CD14-positive monocyte (primary cell): Measurements from ENCODE around the gene TJP3. TPM values are rescaled to one million over a fixed set of nuclear protein-coding genes. Genes with fewer than 3 reads are reported as not detected.

Experiments used
- DNase-seq, 3 donors: peaks; one replicate each; pipeline ENCODE4 v3.0.0-alpha.2; 2011 to 2022
- H2AFZ ChIP-seq: 2 replicates; pipeline ENCODE4 v1.6.0; 2012; ENCODE audit warnings: mild to moderate bottlenecking, low read depth, low read length, inconsistent platforms; ENCODE audit not compliant: insufficient read depth, poor library complexity, severe bottlenecking
- H3K27ac ChIP-seq, 2 donors: 1 replicate in 1 of 2; 2 replicates in 1 of 2; pipeline ENCODE4 v1.5.1; 2012 to 2013; ENCODE audit warnings: low read length in 2 of 2, control low read depth in 1 of 2, inconsistent platforms in 1 of 2, low read depth in 1 of 2, mild to moderate bottlenecking in 1 of 2
- H3K27me3 ChIP-seq, 2 donors: one replicate each; pipeline versions ENCODE4 v1.6.0 to v1.6.1; 2011 to 2013; ENCODE audit warnings: low read length in 2 of 2; ENCODE audit not compliant: control insufficient read depth in 2 of 2, insufficient read depth in 2 of 2
- H3K36me3 ChIP-seq, 2 donors: replicated peaks in 1 of 2; 1 replicate in 1 of 2; 2 replicates in 1 of 2; pipeline versions ENCODE4 v1.5.1 to v1.6.1; 2012 to 2013; ENCODE audit warnings: low read length in 2 of 2, control low read depth in 1 of 2, inconsistent platforms in 1 of 2, mild to moderate bottlenecking in 1 of 2; ENCODE audit not compliant: insufficient read depth in 2 of 2, control insufficient read depth in 1 of 2
- H3K4me1 ChIP-seq, 2 donors: 1 replicate in 1 of 2; 2 replicates in 1 of 2; pipeline versions ENCODE4 v1.5.1 to v1.6.1; 2012 to 2013; ENCODE audit warnings: low read length in 2 of 2, control low read depth in 1 of 2, inconsistent platforms in 1 of 2, mild to moderate bottlenecking in 1 of 2, moderate library complexity in 1 of 2; ENCODE audit not compliant: insufficient read depth in 2 of 2, control insufficient read depth in 1 of 2
- H3K4me2 ChIP-seq: replicated peaks from 2 replicates; pipeline ENCODE3; 2012; ENCODE audit warnings: low read length, moderate library complexity, mild to moderate bottlenecking; ENCODE audit not compliant: poor library complexity, severe bottlenecking; ENCODE audit errors: extremely low read depth
- H3K4me3 ChIP-seq, 3 experiments: fragments of 200-600 bp in 1 of 3; sonication (generic) in 1 of 3; replicated peaks in 1 of 3; 1 replicate in 2 of 3; 2 replicates in 1 of 3; pipeline ENCODE4 v1.5.1; 2011 to 2013; ENCODE audit warnings: low read length in 3 of 3, mild to moderate bottlenecking in 3 of 3, control low read depth in 2 of 3, low read depth in 2 of 3, inconsistent platforms in 1 of 3, moderate library complexity in 1 of 3
- H3K79me2 ChIP-seq: 2 replicates; pipeline ENCODE4 v1.6.0; 2012; ENCODE audit warnings: mild to moderate bottlenecking, control low read depth, inconsistent platforms, low read length, moderate library complexity; ENCODE audit not compliant: insufficient read depth
- H3K9ac ChIP-seq: 2 replicates; pipeline ENCODE4 v1.6.0; 2017; ENCODE audit warnings: low read length, mild to moderate bottlenecking; ENCODE audit not compliant: insufficient read depth, poor library complexity, severe bottlenecking
- H3K9me3 ChIP-seq, 2 donors: replicated peaks in 1 of 2; 1 replicate in 1 of 2; 2 replicates in 1 of 2; pipeline versions ENCODE4 v1.5.1 to v1.6.1; 2012 to 2013; ENCODE audit warnings: low read length in 2 of 2, control low read depth in 1 of 2; ENCODE audit not compliant: control insufficient read depth in 1 of 2, insufficient read depth in 1 of 2
- H4K20me1 ChIP-seq: 2 replicates; pipeline ENCODE4 v1.6.0; 2012; ENCODE audit warnings: mild to moderate bottlenecking, low read length, control low read depth, moderate library complexity; ENCODE audit not compliant: insufficient read depth
- H3K27ac Mint-ChIP-seq, 7 donors: one replicate each; pipeline ENCODE4 v1.8.0; 2020; ENCODE audit warnings: mild to moderate bottlenecking in 7 of 7, mixed read lengths in 7 of 7, moderate library complexity in 6 of 7, inconsistent platforms in 2 of 7
- H3K27me3 Mint-ChIP-seq, 3 donors: one replicate each; pipeline ENCODE4 v1.8.0; 2021 to 2022; ENCODE audit warnings: low read depth in 3 of 3, mild to moderate bottlenecking in 3 of 3, mixed read lengths in 3 of 3, moderate library complexity in 3 of 3, inconsistent platforms in 1 of 3
- H3K36me3 Mint-ChIP-seq, 2 donors: one replicate each; pipeline ENCODE4 v1.8.0; 2020; ENCODE audit warnings: mixed read lengths in 2 of 2, inconsistent platforms in 1 of 2, mild to moderate bottlenecking in 1 of 2
- H3K4me1 Mint-ChIP-seq: one replicate; pipeline ENCODE4 v1.8.0; 2020; ENCODE audit warnings: mild to moderate bottlenecking, mixed read lengths
- H3K4me3 Mint-ChIP-seq, 2 donors: one replicate each; pipeline ENCODE4 v1.8.0; 2020; ENCODE audit warnings: mild to moderate bottlenecking in 2 of 2, mixed read lengths in 2 of 2, moderate library complexity in 1 of 2
- H3K9me3 Mint-ChIP-seq, 7 donors: one replicate each; pipeline ENCODE4 v1.8.0; 2020 to 2022; ENCODE audit warnings: mixed read lengths in 7 of 7, mild to moderate bottlenecking in 6 of 7, moderate library complexity in 6 of 7, inconsistent platforms in 2 of 7
- WGBS: methylation state at CpG from one replicate; pipeline ENCODE4 v1.1.5; 2013; ENCODE audit warnings: missing lambda C conversion rate; ENCODE audit not compliant: insufficient coverage; 5-methylcytosine and 5-hydroxymethylcytosine counted together
- intact Hi-C, 2 donors: fragments of 100-400 bp; cut with micrococcal nuclease; formaldehyde crosslinking; loops; one replicate each; pipeline versions ENCODE4 v1.15.0 to v1.15.1; 2023
- polyA plus RNA-seq, 3 donors: library from polyadenylated mRNA; depleted of rRNA in 1 of 3; unstranded in 2 of 3; stranded (reverse) in 1 of 3; fragments of 300-500 nt in 2 of 3; fragments of >200 nt in 1 of 3; fragmentation: Illumina TruSeq in 2 of 3; gene quantifications; 1 replicate in 2 of 3; 2 replicates in 1 of 3; pipeline ENCODE4 v1.2.3, GENCODE V29; 2012 to 2021
- TF ChIP-seq, protein P1 (sequence below): fragments of 200-600 bp; IDR thresholded peaks from one replicate; pipeline ENCODE4 v1.8.0; 2022; ENCODE audit warnings: antibody characterized with exemption, mild to moderate bottlenecking

Gene TJP3
- polyA plus RNA-seq, 3 donors, result 0.01 TPM; not detected in 2

DNA sequence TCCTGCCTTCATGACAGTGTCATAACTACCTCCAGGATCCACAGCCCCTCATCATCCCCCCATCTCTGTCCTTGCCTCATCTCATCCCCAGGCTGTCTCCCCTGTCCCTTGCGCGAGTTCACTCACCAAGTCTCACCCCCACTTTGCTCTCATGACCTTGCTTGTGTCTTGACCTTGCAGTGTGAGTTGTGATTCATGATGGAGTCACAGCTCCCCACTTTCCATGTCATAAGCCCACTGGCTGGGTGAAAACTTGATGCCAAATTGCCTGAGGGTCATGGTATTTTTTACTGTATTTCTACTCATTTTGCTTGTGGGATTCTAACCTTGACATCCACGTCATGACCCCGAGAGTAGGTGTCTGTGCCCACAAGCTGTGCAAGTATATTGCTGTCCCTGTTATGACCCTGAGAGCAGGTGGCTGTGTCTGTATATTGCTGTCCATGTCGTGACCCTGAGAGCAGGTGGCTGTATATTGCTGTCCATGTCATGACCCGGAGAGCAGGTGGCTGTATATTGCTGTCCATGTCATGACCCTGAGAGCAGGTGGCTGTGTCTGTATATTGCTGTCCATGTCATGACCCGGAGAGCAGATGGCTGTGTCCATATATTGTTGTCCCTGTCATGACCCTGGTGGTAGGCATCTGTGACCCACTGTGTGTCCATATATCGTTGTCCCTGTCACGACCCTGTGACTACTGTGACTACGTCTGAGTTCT is 29.5 kb downstream of the TJP3 start:
- 97% methylated on average over 7 of the region's 10 CpGs for WGBS
- Histone ChIP-seq H3K9ac (no peak overlapping the region), H3K27me3 (no peaks in the 10 kb centered on the region), H3K27ac (no peak overlapping the region), H3K4me2 (no peak overlapping the region), H4K20me1 (no peaks in the 10 kb centered on the region), H2AFZ (no peak overlapping the region), H3K36me3 (no peaks in the 10 kb centered on the region), H3K79me2 (no peaks in the 10 kb centered on the region), H3K4me3 (no peak overlapping the region), H3K4me1 (no peaks in the 10 kb centered on the region), H3K9me3 (no peaks in the 10 kb centered on the region)
- Mint-ChIP-seq H3K9me3 (peaks cover 0 to 2% (median 0%) of the 10 kb centered on the region in 7 donors), H3K4me1 (no peaks in the 10 kb centered on the region), H3K27ac (no peak overlapping the region), H3K36me3 (no peaks in the 10 kb centered on the region), H3K4me3 (no peak overlapping the region), H3K27me3 (peaks cover 5 to 8% (median 7%) of the 10 kb centered on the region in 3 donors)
- intact Hi-C loops, result no loop called here
- TF ChIP-seq, protein P1, sequence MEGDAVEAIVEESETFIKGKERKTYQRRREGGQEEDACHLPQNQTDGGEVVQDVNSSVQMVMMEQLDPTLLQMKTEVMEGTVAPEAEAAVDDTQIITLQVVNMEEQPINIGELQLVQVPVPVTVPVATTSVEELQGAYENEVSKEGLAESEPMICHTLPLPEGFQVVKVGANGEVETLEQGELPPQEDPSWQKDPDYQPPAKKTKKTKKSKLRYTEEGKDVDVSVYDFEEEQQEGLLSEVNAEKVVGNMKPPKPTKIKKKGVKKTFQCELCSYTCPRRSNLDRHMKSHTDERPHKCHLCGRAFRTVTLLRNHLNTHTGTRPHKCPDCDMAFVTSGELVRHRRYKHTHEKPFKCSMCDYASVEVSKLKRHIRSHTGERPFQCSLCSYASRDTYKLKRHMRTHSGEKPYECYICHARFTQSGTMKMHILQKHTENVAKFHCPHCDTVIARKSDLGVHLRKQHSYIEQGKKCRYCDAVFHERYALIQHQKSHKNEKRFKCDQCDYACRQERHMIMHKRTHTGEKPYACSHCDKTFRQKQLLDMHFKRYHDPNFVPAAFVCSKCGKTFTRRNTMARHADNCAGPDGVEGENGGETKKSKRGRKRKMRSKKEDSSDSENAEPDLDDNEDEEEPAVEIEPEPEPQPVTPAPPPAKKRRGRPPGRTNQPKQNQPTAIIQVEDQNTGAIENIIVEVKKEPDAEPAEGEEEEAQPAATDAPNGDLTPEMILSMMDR, result no peak
- no peak for DNase-seq

DNA sequence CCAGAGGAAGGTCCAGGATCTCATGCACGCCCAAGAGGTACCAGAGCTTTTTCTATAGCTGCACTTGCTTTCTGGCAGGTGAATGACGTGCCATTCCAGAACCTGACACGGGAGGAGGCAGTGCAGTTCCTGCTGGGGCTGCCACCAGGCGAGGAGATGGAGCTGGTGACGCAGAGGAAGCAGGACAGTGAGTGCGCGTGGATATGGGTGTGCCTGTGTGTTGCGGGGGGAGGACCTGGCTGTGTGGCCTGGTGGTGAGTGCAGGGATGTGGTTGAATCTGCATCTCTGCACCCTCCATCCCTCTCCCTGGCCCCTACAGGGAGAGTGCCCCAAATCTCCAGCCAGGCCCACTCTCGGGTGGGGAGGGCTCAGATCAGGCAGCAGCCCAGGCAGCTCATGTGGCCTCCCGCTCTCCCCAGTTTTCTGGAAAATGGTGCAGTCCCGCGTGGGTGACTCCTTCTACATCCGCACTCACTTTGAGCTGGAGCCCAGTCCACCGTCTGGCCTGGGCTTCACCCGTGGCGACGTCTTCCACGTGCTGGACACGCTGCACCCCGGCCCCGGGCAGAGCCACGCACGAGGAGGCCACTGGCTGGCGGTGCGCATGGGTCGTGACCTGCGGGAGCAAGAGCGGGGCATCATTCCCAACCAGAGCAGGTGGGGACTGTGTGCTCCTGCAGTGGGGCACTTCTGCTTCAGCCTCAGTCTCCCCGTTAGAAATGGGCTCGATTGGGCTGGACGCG is 30.5 kb downstream of the TJP3 start:
- Mint-ChIP-seq H3K27me3 (peaks cover 5 to 6% (median 5%) of the 10 kb centered on the region in 3 donors), H3K9me3 (peaks cover 0 to 5% (median 0%) of the 10 kb centered on the region in 7 donors), H3K4me1 (no peaks in the 10 kb centered on the region), H3K27ac (peak overlapping the region in 1 of 7 donors; percentile 26), H3K36me3 (no peaks in the 10 kb centered on the region), H3K4me3 (no peak overlapping the region)
- Histone ChIP-seq H3K27me3 (no peaks in the 10 kb centered on the region), H4K20me1 (no peaks in the 10 kb centered on the region), H3K4me1 (no peaks in the 10 kb centered on the region), H3K27ac (no peak overlapping the region), H3K9me3 (no peaks in the 10 kb centered on the region), H3K4me3 (no peak overlapping the region), H3K36me3 (no peaks in the 10 kb centered on the region), H3K4me2 (no peak overlapping the region), H2AFZ (no peak overlapping the region), H3K9ac (no peak overlapping the region), H3K79me2 (no peaks in the 10 kb centered on the region)
- DNase-seq, result no peak
- TF ChIP-seq, protein P1, result no peak
- intact Hi-C loops, result no loop called here
- WGBS, result 97% methylated on average over 27 of the region's 32 CpGs
